Transverse colon (tissue), 4 donors: ENCODE measurements around the gene SHF. TPM values are rescaled to one million over a fixed set of nuclear protein-coding genes. Genes with fewer than 3 reads are reported as not detected.

Experiments
- DNase-seq: peaks from one replicate; pipeline ENCODE4 v3.0.0-alpha.2; 2019
- H3K27ac ChIP-seq, 4 donors: fragments of 200-600 bp; sonication (generic); 2 replicates each; pipeline ENCODE4 v1.5.1; 2016 to 2018; ENCODE audit warnings: inconsistent platforms in 4 of 4
- H3K27me3 ChIP-seq: fragments of 200-600 bp; sonication (generic); 2 replicates; pipeline ENCODE4 v1.5.1; 2017; ENCODE audit warnings: inconsistent platforms
- H3K36me3 ChIP-seq, 4 donors: fragments of 200-600 bp; sonication (generic); 2 replicates each; pipeline ENCODE4 v1.5.1; 2017 to 2019; ENCODE audit warnings: inconsistent platforms in 4 of 4
- H3K4me1 ChIP-seq, 4 donors: fragments of 200-600 bp; sonication (generic); 2 replicates each; pipeline ENCODE4 v1.5.1; 2017 to 2020; ENCODE audit warnings: inconsistent platforms in 4 of 4
- H3K4me3 ChIP-seq, 4 donors: fragments of 200-600 bp; sonication (generic); 1 replicate in 1 of 4; 2 replicates in 3 of 4; pipeline versions ENCODE4 v1.5.1 to v1.6.1; 2017 to 2019; ENCODE audit warnings: inconsistent platforms in 4 of 4
- H3K9me3 ChIP-seq, 2 donors: fragments of 200-600 bp; sonication (generic); 2 replicates each; pipeline ENCODE4 v1.5.1; 2017 to 2019; ENCODE audit warnings: inconsistent platforms in 2 of 2
- EP300 ChIP-seq: sonication (generic); formaldehyde crosslinking; IDR thresholded peaks from one replicate; pipeline ENCODE4 v1.6.1; 2017; ENCODE audit warnings: antibody characterized with exemption, low read depth
- POLR2A ChIP-seq: fragments of 450-650 bp; IDR thresholded peaks from one replicate; pipeline ENCODE4 v1.6.1; 2016; ENCODE audit warnings: antibody characterized with exemption, mild to moderate bottlenecking, moderate library complexity
- POLR2AphosphoS5 ChIP-seq, 3 donors: sonication (generic); formaldehyde crosslinking; IDR thresholded peaks; one replicate each; pipeline ENCODE4 v1.6.1; 2016; ENCODE audit warnings: antibody characterized with exemption in 3 of 3
- WGBS, 2 donors: methylation state at CpG; one replicate each; pipeline ENCODE4 v1.1.5; 2018; ENCODE audit warnings: low coverage in 1 of 2; 5-methylcytosine and 5-hydroxymethylcytosine counted together
- in situ Hi-C, 4 donors: fragments of 200-750 bp; cut with MboI; loops; one replicate each; pipeline versions ENCODE4 v1.15.0 to v1.15.1; 2017; ENCODE audit warnings: low sequenced_read_pairs in 3 of 4, low pct_ligation_motif_present in 1 of 4, low pct_unique_long_range_greater_than_20kb in 1 of 4
- intact Hi-C: fragments of 100-400 bp; cut with DNase I; formaldehyde crosslinking; loops from one replicate; pipeline ENCODE4 v1.15.1; 2023; ENCODE audit warnings: low total_unique reads
- total RNA-seq, 4 donors: library from RNA; depleted of rRNA; stranded (reverse); fragments of >200 nt; gene quantifications; one replicate each; pipeline ENCODE4 v1.1.0, GENCODE V29; 2016
- TF ChIP-seq, protein P1 (sequence below), 5 experiments: fragments of 200-600 bp in 3 of 5; fragments of 450-650 bp in 2 of 5; sonication (generic) in 3 of 5; IDR thresholded peaks; 1 replicate in 2 of 5; 2 replicates in 3 of 5; pipeline ENCODE4 v1.5.1; 2016 to 2017; ENCODE audit warnings: antibody characterized with exemption in 5 of 5, inconsistent platforms in 3 of 5, mild to moderate bottlenecking in 2 of 5, moderate library complexity in 1 of 5

Gene SHF
- total RNA-seq, 4 donors from 2014 or later: 3.7 to 9.8 (median 7.4) TPM; not detected in 1

- intact Hi-C loops (no loop called here), in situ Hi-C loops (loop anchor here in 2 of 4 donors (25.0 kb wide), 2 partner anchors 213 to 438 kb away; partner anchors contain the start of gene GATM (in 1 of the 2))
- no peak for DNase-seq
- no peaks in the 10 kb centered on the region for H3K4me1 ChIP-seq
- no peaks in the 10 kb centered on the region for H3K27me3 ChIP-seq
- H3K4me3 ChIP-seq: no peak overlapping the region
- TF ChIP-seq EP300 (no peak), POLR2A (no peak), POLR2AphosphoS5 (IDR thresholded peaks at IDR 0.05) (no peak)
- TF ChIP-seq, protein P1, sequence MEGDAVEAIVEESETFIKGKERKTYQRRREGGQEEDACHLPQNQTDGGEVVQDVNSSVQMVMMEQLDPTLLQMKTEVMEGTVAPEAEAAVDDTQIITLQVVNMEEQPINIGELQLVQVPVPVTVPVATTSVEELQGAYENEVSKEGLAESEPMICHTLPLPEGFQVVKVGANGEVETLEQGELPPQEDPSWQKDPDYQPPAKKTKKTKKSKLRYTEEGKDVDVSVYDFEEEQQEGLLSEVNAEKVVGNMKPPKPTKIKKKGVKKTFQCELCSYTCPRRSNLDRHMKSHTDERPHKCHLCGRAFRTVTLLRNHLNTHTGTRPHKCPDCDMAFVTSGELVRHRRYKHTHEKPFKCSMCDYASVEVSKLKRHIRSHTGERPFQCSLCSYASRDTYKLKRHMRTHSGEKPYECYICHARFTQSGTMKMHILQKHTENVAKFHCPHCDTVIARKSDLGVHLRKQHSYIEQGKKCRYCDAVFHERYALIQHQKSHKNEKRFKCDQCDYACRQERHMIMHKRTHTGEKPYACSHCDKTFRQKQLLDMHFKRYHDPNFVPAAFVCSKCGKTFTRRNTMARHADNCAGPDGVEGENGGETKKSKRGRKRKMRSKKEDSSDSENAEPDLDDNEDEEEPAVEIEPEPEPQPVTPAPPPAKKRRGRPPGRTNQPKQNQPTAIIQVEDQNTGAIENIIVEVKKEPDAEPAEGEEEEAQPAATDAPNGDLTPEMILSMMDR (IDR thresholded peaks at IDR 0.05): no peak
- WGBS, 2 donors: 89% methylated on average over 6 of the region's 6 CpGs; no CpG with 5 or more reads in 1 of the 2 donors
- H3K27ac ChIP-seq: no peak overlapping the region
- H3K36me3 ChIP-seq: no peaks in the 10 kb centered on the region
- no peaks in the 10 kb centered on the region for H3K9me3 ChIP-seq
Measured at GRCh38 chr15:45174069-45174468, 13.7 kb downstream of the SHF start.

GRCh38 chr15:45171912-45172311 lies 15.9 kb downstream of the SHF start:
- H3K9me3 ChIP-seq: no peaks in the 10 kb centered on the region
- no peak overlapping the region for H3K4me3 ChIP-seq
- H3K27me3 ChIP-seq: no peaks in the 10 kb centered on the region
- in situ Hi-C loops: loop anchor here in 2 of 4 donors (25.0 kb wide), 2 partner anchors 215 to 440 kb away; partner anchors contain the start of gene GATM (in 1 of the 2)
- no peaks in the 10 kb centered on the region for H3K4me1 ChIP-seq
- no peaks in the 10 kb centered on the region for H3K36me3 ChIP-seq
- H3K27ac ChIP-seq: no peak overlapping the region
- WGBS, 2 donors: 89% methylated on average over 11 of the region's 12 CpGs; no CpG with 5 or more reads in 1 of the 2 donors
- no peak for DNase-seq
- intact Hi-C loops: no loop called here
- TF ChIP-seq EP300 (no peak), POLR2AphosphoS5 (IDR thresholded peaks at IDR 0.05) (no peak), POLR2A (no peak)
- TF ChIP-seq, protein P1 (IDR thresholded peaks at IDR 0.05): no peak

DNA sequence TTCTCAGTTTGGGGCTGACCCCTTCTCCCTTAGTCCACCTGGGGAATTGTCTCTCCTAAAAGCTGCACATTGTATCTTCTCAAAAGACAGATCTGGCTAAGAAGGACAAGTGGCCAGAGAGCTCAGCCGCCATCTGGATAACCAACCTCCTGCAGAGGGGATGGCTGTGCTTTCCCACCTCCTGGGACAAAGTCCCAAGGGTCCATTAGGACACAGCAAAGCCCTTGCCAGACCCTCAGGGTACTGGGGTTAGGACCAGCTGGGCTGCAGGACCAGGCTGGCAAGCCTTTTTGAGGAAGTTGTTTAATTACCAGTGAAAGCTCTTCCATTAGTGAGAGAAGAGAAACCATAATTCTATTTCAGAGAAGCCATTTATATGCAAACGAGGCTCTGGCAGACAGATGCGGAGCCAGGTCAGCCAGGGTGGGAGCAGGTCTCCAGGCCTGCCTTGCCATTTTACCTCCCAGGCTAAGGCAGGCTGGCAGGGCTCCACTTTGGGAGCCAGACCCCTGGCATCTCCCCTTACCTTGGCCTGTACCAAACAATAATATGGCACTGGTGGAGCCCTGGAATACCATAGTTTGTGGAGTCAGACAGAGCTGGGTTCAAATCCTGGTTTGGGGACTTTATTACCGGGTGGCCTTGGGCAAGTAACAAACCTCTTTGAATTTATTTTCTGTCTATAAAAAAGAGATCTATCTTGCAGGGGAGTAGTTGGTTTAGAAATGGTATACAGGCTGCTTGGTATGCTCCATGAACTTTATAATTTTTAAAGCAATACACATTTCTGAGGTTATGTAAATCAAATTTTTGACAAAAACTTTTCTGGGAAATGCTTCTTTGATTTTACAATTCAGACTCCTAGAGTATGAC lies 17.9 kb downstream of the SHF start:
- Histone ChIP-seq H3K4me1 (peaks cover 6 to 13% (median 12%) of the 10 kb centered on the region in 4 donors), H3K27ac (no peak overlapping the region), H3K4me3 (no peak overlapping the region), H3K36me3 (no peaks in the 10 kb centered on the region), H3K27me3 (no peaks in the 10 kb centered on the region), H3K9me3 (no peaks in the 10 kb centered on the region)
- intact Hi-C loops (loop anchor here (10.0 kb wide), 1 partner anchor 225 kb away; no protein-coding TSS in a partner anchor), in situ Hi-C loops (loop anchor here in 2 of 4 donors (25.0 kb wide), 2 partner anchors 217 to 442 kb away; partner anchors contain the start of gene GATM (in 1 of the 2))
- TF ChIP-seq POLR2AphosphoS5 (IDR thresholded peaks at IDR 0.05): no peak
- no peak for TF ChIP-seq EP300
- TF ChIP-seq, protein P1 (IDR thresholded peaks at IDR 0.05): no peak
- no peak for TF ChIP-seq POLR2A
- WGBS, 2 donors: 73 to 79% methylated on average over 3 to 4 of the region's 4 CpGs
- no peak for DNase-seq

GRCh38 chr15:45168751-45169551 lies 18.8 kb downstream of the SHF start:
- no peak for DNase-seq
- no peaks in the 10 kb centered on the region for H3K36me3 ChIP-seq
- no peaks in the 10 kb centered on the region for H3K27me3 ChIP-seq
- TF ChIP-seq POLR2AphosphoS5 (IDR thresholded peaks at IDR 0.05) (no peak), EP300 (no peak), POLR2A (no peak)
- TF ChIP-seq, protein P1 (IDR thresholded peaks at IDR 0.05): no peak
- H3K4me3 ChIP-seq: no peak overlapping the region
- H3K9me3 ChIP-seq: no peaks in the 10 kb centered on the region
- in situ Hi-C loops (loop anchor here in 2 of 4 donors (25.0 kb wide), 2 partner anchors 218 to 443 kb away; partner anchors contain the start of gene GATM (in 1 of the 2)), intact Hi-C loops (loop anchor here (10.0 kb wide), 1 partner anchor 226 kb away; no protein-coding TSS in a partner anchor)
- WGBS, 2 donors: 87% methylated on average over 9 of the region's 9 CpGs; no CpG with 5 or more reads in 1 of the 2 donors
- H3K4me1 ChIP-seq: peaks cover 6 to 13% (median 12%) of the 10 kb centered on the region in 4 donors
- peak overlapping the region in 1 of 4 donors; percentile 95 for H3K27ac ChIP-seq
